Astrocyte (in vitro differentiated cells and primary cell): ENCODE data around the gene PLEKHN1.

Experiments used
- EZH2 ChIP-seq: IDR thresholded peaks from 2 replicates; pipeline ENCODE4 v1.6.1; 2012; ENCODE audit warnings: mild to moderate bottlenecking, low read length, inconsistent platforms; ENCODE audit not compliant: insufficient read depth
- TF ChIP-seq, protein P1 (sequence below): IDR thresholded peaks from 2 replicates; pipeline ENCODE4 v1.5.1; 2011; ENCODE audit warnings: low read depth, mild to moderate bottlenecking, inconsistent platforms, low read length, moderate library complexity; ENCODE audit not compliant: insufficient read depth

DNA sequence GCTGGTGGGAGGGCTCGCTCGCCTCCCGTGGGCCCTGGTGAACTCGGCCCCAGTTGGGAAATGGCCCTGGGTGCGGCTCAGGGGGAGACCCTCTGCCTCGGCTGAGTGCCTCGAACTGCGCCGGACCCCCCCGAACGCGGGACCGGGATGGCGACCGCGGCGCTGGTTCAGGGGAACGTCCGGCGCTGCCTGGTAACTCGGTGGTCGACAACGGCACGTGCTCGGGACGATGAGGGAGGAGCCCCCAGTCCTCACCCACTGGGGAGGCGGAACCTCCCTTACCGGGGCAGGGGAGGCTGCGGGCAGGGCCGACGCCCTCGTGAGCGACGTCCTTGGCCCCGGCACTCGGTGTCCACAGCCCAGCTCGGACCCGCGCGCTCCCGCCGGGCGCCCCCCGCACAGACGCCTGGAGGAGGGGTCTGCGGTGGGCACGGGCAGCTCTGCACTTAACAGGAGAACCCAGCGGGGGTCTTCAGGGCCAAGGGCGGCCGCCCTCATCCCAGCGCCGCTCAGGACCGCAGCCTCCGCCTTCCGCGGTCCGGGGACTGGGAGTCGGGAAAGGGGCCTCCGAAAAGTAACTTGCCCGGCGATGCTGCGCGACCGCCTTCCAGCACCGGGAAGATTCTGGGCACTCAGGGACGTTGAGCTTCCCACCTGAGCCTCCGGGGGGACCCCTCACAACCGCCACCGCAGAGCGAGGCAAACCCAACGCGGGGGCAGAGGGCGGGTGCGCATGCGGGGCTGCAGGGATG, 31.9 kb downstream of the PLEKHN1 start:
- TF ChIP-seq, protein P1, sequence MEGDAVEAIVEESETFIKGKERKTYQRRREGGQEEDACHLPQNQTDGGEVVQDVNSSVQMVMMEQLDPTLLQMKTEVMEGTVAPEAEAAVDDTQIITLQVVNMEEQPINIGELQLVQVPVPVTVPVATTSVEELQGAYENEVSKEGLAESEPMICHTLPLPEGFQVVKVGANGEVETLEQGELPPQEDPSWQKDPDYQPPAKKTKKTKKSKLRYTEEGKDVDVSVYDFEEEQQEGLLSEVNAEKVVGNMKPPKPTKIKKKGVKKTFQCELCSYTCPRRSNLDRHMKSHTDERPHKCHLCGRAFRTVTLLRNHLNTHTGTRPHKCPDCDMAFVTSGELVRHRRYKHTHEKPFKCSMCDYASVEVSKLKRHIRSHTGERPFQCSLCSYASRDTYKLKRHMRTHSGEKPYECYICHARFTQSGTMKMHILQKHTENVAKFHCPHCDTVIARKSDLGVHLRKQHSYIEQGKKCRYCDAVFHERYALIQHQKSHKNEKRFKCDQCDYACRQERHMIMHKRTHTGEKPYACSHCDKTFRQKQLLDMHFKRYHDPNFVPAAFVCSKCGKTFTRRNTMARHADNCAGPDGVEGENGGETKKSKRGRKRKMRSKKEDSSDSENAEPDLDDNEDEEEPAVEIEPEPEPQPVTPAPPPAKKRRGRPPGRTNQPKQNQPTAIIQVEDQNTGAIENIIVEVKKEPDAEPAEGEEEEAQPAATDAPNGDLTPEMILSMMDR: no peak
- TF ChIP-seq EZH2: peak; percentile 34
